Testis (tissue), 2 donors: ENCODE data around the gene PGM2.

ENCODE experiments used
- POLR2A ChIP-seq: fragments of 450-650 bp; IDR thresholded peaks from one replicate; pipeline ENCODE4 v1.6.1; 2017; ENCODE audit warnings: antibody characterized with exemption, mild to moderate bottlenecking, moderate library complexity
- TF ChIP-seq, protein P1 (sequence below), 3 experiments: fragments of 450-650 bp in 2 of 3; fragments of 200-600 bp in 1 of 3; sonication (generic) in 1 of 3; IDR thresholded peaks; one replicate each; pipeline ENCODE4 v1.5.1; 2016 to 2019; ENCODE audit warnings: antibody characterized with exemption in 3 of 3, mild to moderate bottlenecking in 2 of 3, moderate library complexity in 1 of 3

DNA sequence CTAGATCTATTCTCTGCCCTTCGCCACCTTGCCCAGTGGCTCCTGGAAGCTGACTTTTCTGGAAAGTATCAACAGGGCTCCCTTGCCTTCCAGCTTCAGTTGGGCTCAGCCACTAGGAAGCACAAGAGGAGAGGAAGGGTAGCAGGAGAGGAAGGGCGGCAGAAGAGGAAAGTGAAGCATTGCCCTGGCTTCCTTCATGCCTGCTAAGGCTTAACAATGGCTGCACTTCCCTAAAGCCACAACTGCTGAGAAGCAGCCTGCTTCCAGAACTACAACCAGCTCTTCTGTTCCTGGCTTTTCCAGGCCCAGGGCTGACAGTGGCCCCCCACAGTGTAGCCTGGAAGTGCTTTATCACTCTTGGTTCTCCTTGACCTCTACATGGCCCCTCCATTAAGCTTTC lies 29.1 kb upstream of the PGM2 start:
- TF ChIP-seq POLR2A: no peak
- TF ChIP-seq, protein P1, sequence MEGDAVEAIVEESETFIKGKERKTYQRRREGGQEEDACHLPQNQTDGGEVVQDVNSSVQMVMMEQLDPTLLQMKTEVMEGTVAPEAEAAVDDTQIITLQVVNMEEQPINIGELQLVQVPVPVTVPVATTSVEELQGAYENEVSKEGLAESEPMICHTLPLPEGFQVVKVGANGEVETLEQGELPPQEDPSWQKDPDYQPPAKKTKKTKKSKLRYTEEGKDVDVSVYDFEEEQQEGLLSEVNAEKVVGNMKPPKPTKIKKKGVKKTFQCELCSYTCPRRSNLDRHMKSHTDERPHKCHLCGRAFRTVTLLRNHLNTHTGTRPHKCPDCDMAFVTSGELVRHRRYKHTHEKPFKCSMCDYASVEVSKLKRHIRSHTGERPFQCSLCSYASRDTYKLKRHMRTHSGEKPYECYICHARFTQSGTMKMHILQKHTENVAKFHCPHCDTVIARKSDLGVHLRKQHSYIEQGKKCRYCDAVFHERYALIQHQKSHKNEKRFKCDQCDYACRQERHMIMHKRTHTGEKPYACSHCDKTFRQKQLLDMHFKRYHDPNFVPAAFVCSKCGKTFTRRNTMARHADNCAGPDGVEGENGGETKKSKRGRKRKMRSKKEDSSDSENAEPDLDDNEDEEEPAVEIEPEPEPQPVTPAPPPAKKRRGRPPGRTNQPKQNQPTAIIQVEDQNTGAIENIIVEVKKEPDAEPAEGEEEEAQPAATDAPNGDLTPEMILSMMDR (IDR thresholded peaks at IDR 0.05): no peak
